T-helper 2 cell treated with Interferon-gamma antibody and Interleukin-4, amounts not matched to agents 100 ng/mL and 5 ng/mL, for 36 hours (primary cell): ENCODE results near the gene RARRES2. TPM values are rescaled to one million over a fixed set of nuclear protein-coding genes. Genes with fewer than 3 reads are reported as not detected.
"Not testable (repeated sequence)": the region's sequence is repeated elsewhere in the genome, so short reads cannot be mapped to it uniquely, and the experiment has no call there.

ENCODE experiments used
- intact Hi-C: fragments of 100-400 bp; cut with micrococcal nuclease; formaldehyde crosslinking; loops from one replicate; pipeline ENCODE4 v1.15.1; 2023
- total RNA-seq: library from RNA; stranded (reverse); gene quantifications from 2 replicates; pipeline ENCODE4 v1.2.3, GENCODE V29; 2022

Gene RARRES2
- total RNA-seq = not detected in 2 replicates

DNA sequence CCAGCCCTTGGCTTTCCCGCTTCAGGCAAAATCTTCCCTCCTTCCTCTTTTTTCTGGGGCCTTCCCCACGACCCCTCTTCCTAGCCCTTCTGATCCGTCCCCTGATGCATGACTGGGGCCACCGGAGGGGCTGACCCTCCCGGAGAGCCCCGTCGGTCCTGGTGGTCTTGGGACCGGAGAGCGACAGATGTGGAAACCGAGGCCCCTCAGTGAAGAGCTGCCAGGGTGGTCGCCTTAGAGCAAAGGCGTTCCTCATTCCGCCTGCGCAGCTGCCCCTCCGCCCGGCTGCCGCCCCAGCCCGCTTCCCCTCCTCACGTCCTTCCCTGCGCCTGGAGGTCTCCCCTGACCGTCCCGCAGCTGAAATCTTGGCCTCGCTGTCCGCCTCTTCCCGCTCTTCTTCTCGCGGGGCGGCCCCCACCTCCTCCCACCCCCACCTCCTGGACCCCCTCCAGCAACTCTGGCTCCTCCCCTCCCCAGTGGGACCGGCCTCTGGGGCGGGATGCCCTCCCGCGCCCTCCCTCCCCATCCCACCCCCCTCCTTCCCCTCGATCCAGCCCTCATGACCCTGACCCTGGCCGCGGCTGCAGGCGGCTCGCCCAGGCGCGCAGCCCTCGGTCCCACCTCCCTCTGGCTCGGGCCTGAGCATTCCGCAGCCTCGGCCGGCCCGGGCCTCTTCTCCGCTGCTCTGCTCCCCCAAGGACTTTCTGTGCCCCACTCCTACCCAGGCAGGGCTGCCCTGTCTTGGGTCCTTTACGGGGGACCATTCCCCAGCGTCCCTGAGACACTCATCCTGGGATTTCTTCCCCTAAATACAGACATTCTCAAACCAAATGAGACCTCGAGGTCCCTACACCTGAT is at the start of gene RARRES2:
Gene RARRES2 (minus strand): TSS at position 367 of the 858 bp plus-strand sequence. CDS start 1,020 bp downstream, outside the sequence.
- intact Hi-C loops = no loop called here

DNA sequence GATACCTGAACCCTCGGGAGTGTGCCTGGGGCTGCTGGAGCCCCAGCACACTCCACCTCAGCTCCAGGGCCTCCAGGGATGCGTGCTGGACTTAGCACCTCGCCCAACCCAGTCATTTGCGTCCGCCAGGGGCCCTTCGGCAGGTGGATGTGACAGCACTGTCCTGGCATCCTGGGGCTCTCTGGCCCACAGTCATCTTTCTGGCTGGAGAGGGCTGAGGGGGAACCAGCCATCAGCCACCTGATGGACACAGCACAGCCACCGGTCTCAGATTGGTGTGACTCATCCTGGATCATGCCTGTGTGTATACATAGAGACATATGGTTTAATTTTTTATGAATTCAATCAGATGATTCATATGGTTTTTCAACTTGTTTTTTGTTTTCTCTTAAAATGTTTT is 48.8 kb upstream of the RARRES2 start:
- intact Hi-C loops = no loop called here

- intact Hi-C loops = no loop called here
Observed at GRCh38 chr7:150389532-150389816, 48.0 kb upstream of the RARRES2 start.

GRCh38 chr7:150388709-150389531 is 47.5 kb upstream of the RARRES2 start:
- intact Hi-C loops = no loop called here

GRCh38 chr7:150388306-150388705 is 46.9 kb upstream of the RARRES2 start:
- intact Hi-C loops = no loop called here

GRCh38 chr7:150385884-150386283 is 44.5 kb upstream of the RARRES2 start:
- intact Hi-C loops = not testable (repeated sequence)

DNA sequence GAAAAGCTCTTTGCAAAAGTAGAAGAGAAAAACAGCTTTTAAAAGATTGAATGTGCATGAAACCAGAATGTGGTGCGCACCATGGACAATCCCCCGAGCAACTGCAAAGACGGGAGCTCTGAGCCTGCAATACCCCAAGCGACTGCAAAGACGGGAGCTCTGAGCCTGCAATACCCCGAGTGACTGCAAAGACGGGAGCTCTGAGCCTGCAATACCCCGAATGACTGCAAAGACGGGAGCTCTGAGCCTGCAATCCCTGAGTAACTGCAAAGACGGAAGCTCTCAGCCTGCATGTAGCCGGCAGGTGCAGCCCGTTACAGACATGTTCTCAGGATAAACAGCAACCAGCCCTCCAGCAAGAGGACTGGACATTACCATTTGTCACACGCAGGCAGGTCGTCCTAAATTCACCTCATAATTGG is 43.9 kb upstream of the RARRES2 start:
- intact Hi-C loops = no loop called here

- intact Hi-C loops = no loop called here
Observed at GRCh38 chr7:150384406-150385301, 43.2 kb upstream of the RARRES2 start.

- intact Hi-C loops = no loop called here
Observed at GRCh38 chr7:150383710-150384397, 42.4 kb upstream of the RARRES2 start.

DNA sequence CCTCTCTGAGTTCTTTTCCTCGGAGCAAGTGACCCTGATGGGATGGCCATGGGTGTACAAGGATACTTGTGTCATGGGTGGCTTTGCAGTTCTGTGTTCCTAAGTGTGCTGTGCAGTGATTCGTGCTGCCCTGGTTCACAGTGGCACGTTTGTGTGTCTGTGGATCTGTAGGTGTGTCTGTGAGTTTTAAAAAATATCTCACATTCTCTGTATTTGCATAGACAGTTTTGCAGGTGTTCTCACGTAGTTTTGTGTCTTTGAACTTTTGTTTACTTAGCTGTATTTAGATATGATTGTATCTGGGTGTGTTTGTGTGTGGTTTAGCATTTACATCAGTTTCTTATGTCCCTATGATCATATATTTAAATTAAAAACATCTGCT is 41.4 kb upstream of the RARRES2 start:
- intact Hi-C loops = no loop called here

GRCh38 chr7:150382123-150382843 is 40.9 kb upstream of the RARRES2 start:
- intact Hi-C loops = no loop called here

DNA sequence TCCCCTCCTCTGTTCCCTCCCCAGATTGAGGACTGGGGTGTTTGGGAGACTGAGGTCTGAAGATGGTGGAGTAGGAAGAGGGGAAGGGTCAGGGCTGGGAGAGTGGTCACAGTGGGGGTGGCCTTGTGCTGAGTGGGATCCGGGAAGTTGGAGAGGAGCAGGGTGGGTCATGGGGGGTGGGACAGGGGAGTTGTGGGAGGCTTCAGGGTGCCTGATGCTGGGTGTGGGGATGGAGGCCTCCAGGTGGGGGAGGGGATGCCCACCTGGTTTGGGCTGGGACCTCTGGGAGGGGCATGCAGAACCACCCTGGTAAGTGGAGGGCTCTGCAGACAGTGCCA is 40.3 kb upstream of the RARRES2 start:
- intact Hi-C loops = no loop called here

DNA sequence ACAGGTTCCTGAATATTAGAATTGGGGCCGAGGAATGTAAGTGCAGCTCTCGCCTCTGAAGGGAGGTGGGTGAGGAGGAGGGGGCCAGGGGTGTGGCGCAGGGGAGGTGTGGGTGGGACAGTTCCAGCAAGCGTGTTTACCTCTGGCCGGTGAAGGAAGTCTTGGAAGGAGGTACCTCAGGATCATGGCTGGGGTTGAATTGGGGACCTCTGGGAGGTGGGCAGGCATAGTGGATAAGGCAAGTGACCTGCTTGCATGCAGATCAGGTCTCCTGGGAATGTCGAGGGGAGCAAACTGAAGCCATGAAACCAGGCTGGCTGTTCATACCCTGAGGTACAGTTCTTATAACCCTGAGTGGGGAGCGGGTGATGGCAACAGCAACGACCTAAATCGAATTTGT is 39.7 kb upstream of the RARRES2 start:
- intact Hi-C loops = no loop called here

DNA sequence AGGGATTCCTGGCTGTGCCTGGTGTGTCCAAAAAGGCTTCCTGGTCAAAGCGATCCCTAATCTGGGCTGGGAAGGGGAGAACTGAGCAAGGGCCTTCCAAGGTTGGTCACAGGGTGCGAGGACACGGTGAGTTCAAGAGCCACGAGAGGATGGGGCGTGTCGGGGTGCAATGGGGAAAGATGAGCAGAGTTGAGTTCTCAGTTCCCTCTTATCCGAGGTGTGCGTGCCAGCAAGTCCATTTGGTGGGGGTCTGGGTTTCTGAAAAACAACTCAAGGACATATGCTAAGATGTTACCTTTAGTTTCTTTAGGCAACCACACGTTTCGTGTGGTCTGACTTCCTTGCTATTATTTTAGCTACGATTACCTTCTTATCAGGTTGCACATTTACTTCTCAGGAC is 39.0 kb upstream of the RARRES2 start:
- intact Hi-C loops = no loop called here

DNA sequence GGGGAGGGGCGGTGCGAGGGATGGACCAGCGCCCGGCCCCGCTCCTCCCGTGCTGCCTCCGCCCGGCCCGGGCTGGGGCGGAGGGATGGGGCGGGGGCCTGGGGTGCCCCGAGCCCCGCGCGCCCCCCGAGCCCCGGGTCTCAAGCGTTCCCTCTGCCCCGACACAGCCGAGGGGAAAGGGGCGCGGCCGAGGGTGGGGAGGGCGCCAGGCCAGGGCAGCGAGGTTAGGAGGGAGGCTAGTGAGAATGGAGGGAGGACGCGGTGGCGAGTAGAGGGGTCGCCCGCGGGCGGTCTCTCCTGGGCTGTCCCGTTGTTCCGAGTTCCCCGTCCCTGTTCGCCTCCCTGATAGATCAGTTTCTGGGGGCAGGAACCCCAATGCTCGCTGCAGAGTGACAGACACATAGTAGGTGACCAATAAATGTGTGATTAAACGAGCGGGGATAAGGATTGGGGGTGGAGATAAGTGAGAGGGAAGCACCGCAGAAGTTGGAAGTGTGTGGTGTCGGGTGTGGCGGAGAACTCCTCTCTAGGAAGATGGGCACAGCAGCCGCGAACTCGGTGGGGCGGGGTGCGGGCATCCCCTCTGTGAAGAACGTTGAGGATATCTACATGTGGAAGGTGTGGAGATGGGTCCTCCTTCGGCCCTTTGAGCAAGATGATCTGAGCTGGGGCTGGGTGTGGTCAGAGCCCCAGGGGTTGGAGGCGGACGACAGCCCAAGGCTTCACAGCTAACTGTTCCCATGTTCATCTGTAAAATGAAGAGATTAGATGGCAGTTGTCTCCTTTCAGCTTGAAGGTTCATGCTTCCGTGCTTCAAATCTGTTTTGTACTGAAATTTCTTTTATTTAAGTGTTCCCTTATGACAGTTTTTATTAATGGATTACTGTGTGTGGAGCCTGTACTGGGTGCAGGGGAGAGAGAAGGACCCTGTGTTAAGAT is 38.3 kb upstream of the RARRES2 start:
- intact Hi-C loops = loop anchor here (1.0 kb wide), 4 partner anchors 23 to 56 kb away; partner anchors contain the start of genes ACTR3C and LRRC61

GRCh38 chr7:150378853-150379440 is 37.5 kb upstream of the RARRES2 start, which contains the start of gene ZNF775:
Gene ZNF775, plus strand, starts transcription at chr7:150379330. Its CDS starts 9,141 bp downstream, at chr7:150388471.
- intact Hi-C loops = loop anchor here (1.0 kb wide), 5 partner anchors 10 to 56 kb away; partner anchors contain the start of genes ACTR3C and LRRC61

DNA sequence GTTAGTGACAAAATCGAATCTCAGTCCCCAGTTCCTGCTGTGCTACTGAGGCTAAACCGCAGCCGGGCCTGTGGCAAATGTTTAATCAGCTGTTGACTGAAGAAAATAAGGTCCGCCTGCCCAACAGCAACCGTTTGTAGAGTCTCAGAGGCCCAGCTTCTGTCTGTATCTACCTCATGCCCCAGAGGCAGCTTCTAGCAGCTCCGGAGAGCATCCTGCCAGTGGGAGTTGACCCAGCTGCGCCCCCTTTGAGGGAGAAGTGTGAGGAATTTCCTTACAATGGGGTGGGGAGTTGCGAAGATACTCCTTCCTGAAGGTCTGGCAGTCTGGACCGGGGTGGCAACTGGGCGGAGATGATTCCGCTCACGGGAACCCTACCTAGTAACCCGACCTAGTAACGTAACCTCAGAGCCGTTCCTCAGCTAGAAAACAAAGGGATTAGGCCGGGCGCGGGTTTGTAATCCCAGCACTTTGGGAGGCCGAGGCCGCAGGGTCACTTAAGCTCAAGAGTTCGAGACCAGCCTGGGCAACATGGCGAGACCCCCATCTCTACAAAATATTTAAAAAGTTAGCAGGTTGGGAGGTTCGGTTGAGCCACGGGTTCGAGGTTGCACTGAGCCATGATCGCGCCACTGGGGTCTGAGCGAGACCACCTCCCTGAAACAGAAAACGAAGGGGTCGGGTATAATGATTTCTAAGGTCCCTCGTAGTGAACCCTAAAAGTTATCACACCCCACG is 36.9 kb upstream of the RARRES2 start:
- intact Hi-C loops = loop anchor here (1.0 kb wide), 1 partner anchor 9 kb away; no protein-coding TSS in a partner anchor

DNA sequence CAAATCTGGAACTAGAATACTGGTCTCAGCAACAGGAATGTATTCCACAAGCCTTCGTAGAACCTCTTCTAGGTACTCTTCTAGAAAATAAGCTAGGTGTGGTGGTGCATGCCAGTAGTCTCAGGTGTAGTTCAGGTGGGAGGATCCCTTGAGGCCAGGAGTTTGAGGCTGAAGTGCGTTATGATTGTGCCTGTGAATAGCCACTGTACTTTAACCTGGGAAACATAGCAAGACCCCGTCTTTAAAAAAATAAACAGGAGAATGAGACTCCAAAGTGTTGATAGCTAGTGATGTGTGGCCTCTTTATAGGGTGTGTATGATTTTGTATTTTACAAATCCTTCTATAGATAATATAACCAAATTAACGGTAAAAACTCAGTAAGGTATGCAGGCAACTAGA is 36.2 kb upstream of the RARRES2 start:
- intact Hi-C loops = loop anchor here (1.0 kb wide), 1 partner anchor 8 kb away; no protein-coding TSS in a partner anchor
